Measurements from ENCODE around the gene KCNMA1. TPM values are rescaled to one million over a fixed set of nuclear protein-coding genes. Genes with fewer than 3 reads are reported as not detected.

KCNMA1 gene
- total RNA-seq, 1 donor from 2014 or later: 41.3 TPM

DNA sequence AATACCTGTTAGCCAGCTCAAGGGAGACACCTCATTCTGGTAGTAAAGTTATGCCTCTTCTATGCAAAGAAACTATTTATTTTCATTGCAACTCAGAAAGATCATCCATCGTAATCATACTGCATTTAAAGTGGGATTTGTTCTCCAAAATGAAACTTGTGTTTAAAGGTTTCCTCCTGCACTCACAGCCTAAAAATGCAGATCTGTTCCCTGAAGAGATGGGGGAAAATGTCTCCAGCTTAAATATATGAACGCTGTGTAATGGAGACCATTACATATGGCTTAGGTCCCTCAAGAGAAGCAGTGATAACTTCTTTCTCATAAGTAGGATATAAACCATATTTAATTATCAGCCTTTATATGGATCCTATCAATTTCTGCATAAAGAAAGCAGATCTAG is 665.1 kb downstream of the KCNMA1 start:
- Histone ChIP-seq H3K4me1 (peaks cover 6% of the 10 kb centered on the region), H3K27ac (no peak overlapping the region), H3K36me3 (no peaks in the 10 kb centered on the region), H3K9me3 (no peaks in the 10 kb centered on the region), H3K4me3 (no peak overlapping the region), H3K27me3 (ENCODE audit: low read depth) (no peaks in the 10 kb centered on the region)
- no peak for DNase-seq
- intact Hi-C loops (cut with DNase I): no loop called here
- no peak for ATAC-seq
- TF ChIP-seq, protein P1, sequence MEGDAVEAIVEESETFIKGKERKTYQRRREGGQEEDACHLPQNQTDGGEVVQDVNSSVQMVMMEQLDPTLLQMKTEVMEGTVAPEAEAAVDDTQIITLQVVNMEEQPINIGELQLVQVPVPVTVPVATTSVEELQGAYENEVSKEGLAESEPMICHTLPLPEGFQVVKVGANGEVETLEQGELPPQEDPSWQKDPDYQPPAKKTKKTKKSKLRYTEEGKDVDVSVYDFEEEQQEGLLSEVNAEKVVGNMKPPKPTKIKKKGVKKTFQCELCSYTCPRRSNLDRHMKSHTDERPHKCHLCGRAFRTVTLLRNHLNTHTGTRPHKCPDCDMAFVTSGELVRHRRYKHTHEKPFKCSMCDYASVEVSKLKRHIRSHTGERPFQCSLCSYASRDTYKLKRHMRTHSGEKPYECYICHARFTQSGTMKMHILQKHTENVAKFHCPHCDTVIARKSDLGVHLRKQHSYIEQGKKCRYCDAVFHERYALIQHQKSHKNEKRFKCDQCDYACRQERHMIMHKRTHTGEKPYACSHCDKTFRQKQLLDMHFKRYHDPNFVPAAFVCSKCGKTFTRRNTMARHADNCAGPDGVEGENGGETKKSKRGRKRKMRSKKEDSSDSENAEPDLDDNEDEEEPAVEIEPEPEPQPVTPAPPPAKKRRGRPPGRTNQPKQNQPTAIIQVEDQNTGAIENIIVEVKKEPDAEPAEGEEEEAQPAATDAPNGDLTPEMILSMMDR (IDR thresholded peaks at IDR 0.05): no peak

DNA sequence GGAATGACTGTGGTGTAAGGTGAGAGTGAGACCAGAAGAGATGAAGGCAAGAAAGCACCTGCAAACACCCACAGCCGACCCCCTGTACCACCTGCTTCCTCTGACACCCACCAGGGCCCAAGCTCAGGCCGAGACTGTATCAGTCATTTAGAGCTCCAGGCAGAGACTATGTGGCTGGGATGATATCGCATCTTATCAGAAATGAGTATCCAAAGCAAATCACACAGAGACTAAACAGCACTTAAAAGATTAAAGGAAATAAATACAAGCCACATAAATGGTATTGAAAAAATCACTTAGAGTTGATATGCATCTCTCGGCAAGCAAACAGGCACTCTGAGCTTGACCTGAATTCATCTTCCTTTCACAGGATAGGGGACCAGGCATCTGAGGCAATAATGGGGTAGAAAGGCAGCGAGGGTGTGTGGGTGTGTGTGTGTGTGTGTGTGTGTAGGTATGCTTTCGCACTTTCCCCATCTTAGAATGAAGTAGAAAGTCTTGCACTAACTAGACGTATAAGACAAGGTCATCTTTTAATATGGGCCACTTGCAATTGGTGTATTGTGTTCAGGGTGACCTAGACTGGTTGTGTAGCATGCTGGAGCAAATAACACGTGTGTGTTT is 665.9 kb downstream of the KCNMA1 start:
- TF ChIP-seq, protein P1 (IDR thresholded peaks at IDR 0.05): no peak
- Histone ChIP-seq H3K4me3 (no peak overlapping the region), H3K4me1 (peaks cover 6% of the 10 kb centered on the region), H3K27me3 (ENCODE audit: low read depth) (no peaks in the 10 kb centered on the region), H3K36me3 (no peaks in the 10 kb centered on the region), H3K27ac (no peak overlapping the region), H3K9me3 (no peaks in the 10 kb centered on the region)
- ATAC-seq: no peak
- intact Hi-C loops (cut with DNase I): no loop called here
- no peak for DNase-seq

DNA sequence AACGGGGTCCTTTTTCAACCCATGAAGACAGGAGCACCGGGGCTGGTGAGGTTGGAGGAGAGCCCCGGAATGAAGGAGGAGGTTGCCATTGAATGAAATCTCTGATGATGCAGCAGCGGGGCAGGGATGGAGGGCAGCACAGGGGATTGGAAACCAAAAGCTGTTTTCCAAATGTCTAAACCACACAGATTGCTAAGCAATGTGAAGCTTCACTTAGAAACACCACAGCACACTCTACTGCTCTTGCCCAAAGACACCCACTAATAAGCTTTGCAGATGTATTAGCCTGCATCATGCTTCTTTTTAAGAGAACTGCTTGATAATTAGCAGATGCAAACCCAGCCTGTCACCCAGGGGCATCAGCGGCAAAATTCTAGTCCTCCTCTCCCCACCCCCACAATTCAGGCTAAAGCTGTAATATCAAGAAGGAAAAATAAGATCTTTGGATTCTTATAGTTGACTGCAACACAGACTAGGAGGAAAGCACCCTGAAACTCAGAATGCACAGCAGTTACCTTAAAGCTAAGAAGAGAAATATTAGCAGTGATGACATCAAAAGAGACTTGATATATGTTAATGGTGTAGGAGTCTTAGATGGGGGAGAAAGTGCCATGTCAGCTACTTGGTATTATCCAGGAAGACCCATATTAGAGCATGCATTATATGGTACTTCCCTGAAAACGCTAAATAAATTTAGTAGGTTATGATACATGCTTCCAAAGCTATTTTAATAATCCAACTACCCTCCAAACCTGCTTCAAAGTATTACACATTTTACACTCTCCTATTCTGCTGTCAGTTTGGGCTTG is 666.7 kb downstream of the KCNMA1 start:
- Histone ChIP-seq H3K4me3 (no peak overlapping the region), H3K9me3 (no peaks in the 10 kb centered on the region), H3K4me1 (peaks cover 6% of the 10 kb centered on the region), H3K27me3 (ENCODE audit: low read depth) (no peaks in the 10 kb centered on the region), H3K27ac (no peak overlapping the region), H3K36me3 (no peaks in the 10 kb centered on the region)
- DNase-seq (no peak), ATAC-seq (no peak)
- TF ChIP-seq, protein P1 (IDR thresholded peaks at IDR 0.05): no peak
- intact Hi-C loops (cut with DNase I): no loop called here

DNA sequence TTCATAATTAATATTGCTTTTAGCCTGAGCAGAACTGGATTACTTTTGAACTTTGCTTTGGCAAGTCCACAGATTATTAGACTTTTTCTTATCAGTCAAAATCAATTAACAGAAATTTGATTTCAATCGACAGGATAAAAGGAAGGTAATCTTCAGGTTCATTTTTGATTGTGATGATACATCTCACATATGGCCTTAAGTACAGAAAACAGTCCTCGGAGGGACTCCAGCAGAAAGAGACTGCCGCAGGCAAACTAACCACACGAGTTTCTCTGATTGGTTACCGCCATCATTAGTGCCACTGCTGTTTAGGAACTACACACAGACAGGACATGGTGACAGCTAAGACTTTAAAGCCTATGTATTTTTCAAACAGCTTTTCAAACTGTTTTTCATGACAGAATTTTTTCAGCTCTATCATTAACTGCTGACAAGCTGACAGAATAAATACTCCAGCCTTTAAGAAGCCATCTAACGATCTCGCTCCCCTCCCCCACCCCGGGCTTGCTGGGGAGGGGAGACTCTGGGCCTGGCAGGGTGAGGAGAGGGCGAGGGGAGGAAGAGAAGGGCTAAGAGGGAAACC is 668.2 kb downstream of the KCNMA1 start:
- DNase-seq: no peak
- intact Hi-C loops (cut with DNase I): no loop called here
- TF ChIP-seq, protein P1 (IDR thresholded peaks at IDR 0.05): no peak

DNA sequence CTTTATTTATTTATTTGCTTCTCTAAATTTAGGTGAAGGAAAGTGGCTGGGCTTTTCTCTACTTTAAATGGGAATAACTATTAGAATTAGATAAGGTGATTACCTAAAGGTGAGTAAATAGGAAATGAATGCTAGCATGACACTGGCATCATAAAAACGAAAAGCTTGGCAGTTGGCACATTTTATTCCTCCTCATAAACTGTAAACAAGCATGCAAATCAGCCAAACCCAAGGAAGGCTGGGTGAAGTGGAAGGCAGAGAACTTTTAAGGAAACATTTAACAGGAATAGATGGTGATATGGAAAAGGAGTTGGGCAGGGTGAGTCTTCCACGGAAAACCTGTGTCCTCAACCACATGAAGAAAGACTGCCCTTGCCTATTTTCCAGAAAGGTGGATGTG is 669.1 kb downstream of the KCNMA1 start:
- TF ChIP-seq, protein P1 (IDR thresholded peaks at IDR 0.05): no peak
- no peak for ATAC-seq
- no peak overlapping the region for H3K27ac ChIP-seq
- DNase-seq: no peak
- H3K36me3 ChIP-seq: no peaks in the 10 kb centered on the region
- no peaks in the 10 kb centered on the region for H3K27me3 ChIP-seq (ENCODE audit: low read depth)
- intact Hi-C loops (cut with DNase I): no loop called here
- H3K4me3 ChIP-seq: no peak overlapping the region
- peaks cover 6% of the 10 kb centered on the region for H3K4me1 ChIP-seq
- H3K9me3 ChIP-seq: no peaks in the 10 kb centered on the region

More for the DNA sequence above, 668.2 kb downstream of the KCNMA1 start:
- no peak for ATAC-seq
- Histone ChIP-seq H3K27ac (no peak overlapping the region), H3K9me3 (no peaks in the 10 kb centered on the region), H3K4me1 (peaks cover 6% of the 10 kb centered on the region), H3K4me3 (no peak overlapping the region), H3K27me3 (ENCODE audit: low read depth) (no peaks in the 10 kb centered on the region), H3K36me3 (no peaks in the 10 kb centered on the region)
